Activated effector memory CD4-positive, alpha-beta T cell treated with Interleukin-2 at 50 U/mL for 16 hours (primary cell): Measurements from ENCODE around the gene SEMA4B.
"Not testable (repeated sequence)": the region's sequence is repeated elsewhere in the genome, so short reads cannot be mapped to it uniquely, and the experiment has no call there.

Experiments used
- DNase-seq: peaks from one replicate; pipeline ENCODE4 v3.0.0-alpha.2; 2020

Gene SEMA4B

GRCh38 chr15:90181776-90182175 is 19.4 kb upstream of the SEMA4B start:
- DNase-seq = no peak

DNA sequence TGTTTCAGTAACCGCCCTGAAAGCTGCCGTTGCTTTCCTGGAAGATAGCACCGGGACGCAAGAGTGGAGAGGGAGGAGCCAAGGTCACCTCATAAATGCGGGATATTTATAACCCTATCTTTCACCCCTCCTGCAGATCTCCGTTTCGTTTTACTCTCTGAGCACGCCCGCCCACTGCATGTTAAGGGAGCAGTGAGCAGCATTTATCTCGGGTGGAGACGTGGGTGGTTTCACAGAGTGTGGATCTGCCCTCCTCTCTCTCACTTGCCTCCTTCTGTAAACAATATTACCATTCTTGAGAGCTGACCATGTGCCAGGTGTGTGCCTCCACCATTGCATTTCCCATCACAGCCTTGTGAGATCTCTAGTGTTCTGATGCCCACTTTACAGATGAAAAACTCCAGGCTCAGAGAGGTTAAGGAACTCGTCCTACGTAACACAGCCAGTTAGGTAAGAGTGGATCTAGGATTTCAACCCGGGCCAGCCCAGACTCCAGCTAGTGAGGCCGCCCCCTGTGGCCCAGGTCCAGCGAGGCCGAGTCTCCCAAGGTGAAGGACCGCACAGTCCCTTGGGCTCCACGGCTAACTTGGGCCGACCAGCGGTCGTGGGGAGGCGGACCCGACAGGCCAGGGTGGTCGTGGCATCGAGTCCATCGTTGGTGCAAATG is 16.9 kb upstream of the SEMA4B start:
- no peak for DNase-seq

GRCh38 chr15:90184786-90185704 is 16.1 kb upstream of the SEMA4B start:
- peak; percentile 29 for DNase-seq

DNA sequence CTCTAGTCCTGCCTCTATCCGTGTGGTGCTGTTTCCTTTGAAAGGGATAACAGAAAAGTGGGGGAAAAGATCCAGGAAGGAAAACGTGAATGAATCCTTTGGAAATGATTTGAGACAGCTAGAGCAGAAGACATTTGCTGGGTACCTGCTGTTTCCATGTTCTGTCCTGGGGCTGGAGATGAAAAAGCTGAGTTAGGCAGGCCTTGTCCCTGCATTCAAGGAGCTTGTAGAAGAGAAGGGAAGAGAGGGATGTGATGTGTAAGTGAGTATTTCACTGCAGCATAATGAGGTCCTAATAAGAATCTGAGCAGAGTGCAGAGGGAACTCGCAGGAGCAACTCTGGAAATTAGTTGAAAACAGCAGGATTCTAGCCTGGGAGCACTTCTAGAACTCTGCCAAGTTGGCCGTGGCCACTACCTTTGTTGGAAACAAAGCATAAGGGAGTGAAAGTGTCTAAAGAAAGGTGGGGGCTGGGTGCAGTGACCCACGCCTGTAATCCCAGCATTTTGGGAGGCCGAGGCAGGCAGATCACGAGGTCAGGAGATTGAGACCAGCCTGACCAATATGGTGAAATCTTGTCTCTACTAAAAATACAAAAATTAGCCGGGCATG is 13.8 kb upstream of the SEMA4B start:
- no peak for DNase-seq

GRCh38 chr15:90188065-90188464 is 13.1 kb upstream of the SEMA4B start:
- DNase-seq = not testable (repeated sequence)

DNA sequence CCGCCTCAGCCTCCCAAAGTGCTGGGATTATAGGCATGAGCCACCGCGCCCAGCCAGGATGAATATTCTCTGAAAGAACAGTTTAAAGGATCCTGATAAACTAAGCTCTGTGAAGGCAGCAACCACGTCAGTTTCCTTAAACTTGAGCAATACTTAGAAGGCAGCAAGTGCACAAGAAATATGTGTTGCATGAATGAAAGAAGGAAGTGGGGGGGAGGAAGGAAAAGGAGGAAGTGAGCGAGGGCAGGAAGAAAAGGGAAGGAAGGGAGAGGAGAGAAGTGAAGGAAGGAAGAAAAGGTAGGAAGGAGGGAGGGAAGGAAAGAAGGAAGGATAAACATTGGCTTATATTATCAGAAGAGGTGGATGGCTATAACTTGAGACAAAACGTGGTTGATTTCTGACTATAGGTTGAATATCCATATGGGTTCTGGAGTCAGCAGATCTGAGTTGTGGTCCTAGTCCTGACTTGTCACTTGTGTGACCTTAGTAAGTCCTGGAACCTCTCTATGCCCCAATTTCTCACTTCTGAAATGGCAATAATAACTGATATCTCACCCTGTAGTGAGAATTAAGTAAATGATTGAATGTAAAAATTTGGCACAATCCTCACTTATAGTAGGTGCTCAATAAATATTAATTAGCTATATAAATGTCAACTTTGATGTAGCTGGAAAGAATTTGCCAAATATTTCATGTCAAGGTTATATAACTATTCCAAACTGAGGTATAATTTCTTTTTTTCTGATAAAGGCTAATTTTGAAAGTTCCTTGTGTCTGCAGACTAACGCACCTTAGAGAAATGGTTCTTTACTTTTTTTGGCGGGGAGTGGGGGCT is 12.0 kb upstream of the SEMA4B start:
- no peak for DNase-seq

GRCh38 chr15:90189781-90190467 is 11.2 kb upstream of the SEMA4B start:
- DNase-seq = no peak

DNA sequence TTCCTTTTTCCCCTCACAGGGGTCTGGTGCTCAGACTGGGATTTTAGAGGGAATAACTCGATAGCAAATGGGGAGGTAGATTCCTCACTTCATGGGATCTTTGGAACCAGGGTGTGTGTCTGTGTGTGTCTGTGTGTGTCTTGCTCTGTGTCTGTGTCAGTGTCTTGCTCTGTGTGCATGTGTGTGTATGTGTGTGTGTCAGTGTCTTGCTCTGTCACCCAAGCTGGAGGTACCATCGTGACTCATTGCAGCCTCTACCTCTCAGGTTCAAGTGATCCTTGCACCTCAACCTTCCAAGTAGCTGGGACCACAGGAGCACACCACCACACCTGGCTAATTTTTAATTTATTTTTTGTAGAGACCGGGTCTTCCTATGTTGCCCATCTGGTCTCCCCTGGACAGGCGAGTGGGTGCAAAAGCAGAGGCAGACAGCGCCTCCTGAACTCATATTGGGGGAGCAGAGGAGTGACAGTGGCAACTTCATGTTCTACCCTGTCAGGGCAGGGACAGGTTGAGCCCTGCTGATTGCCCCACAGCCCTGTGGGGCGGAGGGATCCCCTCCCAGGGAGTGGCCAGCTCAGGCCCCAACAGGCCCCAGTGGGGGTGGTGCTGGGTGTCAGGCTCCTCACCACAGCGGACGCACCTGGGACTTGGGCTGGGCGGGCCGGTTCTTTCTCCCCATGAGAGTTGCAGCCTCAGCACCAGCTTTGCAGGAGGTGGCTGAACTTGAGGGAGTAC is 10.4 kb upstream of the SEMA4B start:
- DNase-seq = no peak

- no peak for DNase-seq
These were observed 9.8 kb upstream of the SEMA4B start for GRCh38 chr15:90191344-90191687.

- peak; percentile 19 for DNase-seq
These were observed 9.2 kb upstream of the SEMA4B start for GRCh38 chr15:90191794-90192509.

GRCh38 chr15:90192961-90193786 is 8.0 kb upstream of the SEMA4B start:
- no peak for DNase-seq

- no peak for DNase-seq
These were observed 6.5 kb upstream of the SEMA4B start for GRCh38 chr15:90194655-90195054.

DNA sequence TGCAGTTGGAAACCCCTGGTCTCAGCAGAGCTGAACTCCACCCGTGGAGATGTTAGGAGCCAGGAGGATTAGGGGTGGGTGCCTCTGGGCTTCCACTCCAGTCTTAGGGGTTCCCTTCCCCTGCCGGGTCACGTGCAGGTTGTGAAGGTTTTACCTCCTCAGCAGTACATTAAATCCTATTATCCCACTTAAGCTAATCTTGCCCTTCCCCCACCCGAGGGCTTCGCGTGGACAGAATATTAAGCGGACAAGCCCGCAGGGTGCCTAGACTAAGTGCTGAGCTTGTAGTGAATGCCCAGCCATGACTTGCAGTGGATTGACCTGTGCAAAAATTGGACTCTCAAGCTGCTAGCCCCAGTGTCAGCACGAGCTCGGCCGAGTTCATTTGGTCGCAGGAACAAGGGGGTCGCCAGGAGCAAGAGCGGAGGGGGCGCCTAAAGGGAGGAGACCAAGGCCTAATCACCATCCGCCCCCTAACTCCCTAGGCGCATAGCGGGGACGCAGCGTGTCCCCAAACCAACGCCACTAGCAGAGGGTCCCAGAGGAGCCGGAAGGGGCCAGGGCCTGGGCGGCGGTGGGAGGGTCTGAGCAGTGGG is 498 bp upstream of the SEMA4B start:
- no peak for DNase-seq

- no peak for DNase-seq
These were observed 830 bp downstream of the SEMA4B start for GRCh38 chr15:90201944-90202375.

DNA sequence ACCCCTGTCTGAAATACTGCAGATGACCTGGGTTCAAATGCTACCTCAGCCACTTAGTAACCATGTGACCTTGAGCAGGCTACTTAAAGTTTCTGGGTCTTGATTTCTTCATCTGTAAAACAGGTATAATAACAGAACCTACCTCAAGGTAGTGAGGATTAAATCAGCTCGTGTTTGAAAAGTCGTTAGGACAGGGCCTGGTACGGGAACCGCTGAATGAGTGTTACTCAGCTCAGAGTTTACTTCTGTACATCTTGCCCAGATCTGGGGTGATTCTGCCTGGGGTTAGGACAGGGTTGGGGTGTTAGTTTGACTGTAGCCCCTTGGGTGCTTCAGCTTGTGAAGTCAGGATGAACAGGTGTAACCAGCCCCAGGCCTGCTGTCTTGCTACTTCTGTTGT is 1.8 kb downstream of the SEMA4B start:
- no peak for DNase-seq

DNA sequence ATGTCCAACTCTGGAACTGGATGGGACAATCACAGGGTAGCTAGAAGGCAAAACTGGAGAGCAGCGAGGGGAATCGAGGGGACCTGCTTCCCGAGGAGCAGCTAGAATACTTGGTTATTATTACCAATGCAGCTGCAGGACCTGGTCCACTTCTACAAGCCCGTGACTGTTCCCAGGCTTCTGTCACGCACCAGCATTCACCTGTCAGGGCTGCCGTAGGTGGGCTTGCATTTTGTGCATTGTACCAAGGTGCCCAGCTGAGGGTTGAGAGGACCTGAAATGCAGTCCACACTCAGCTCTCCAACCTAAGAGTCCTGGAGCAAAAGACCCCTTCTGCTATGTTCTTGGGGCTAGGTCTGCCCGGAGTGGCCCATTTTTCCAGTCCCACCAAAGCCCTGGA is 2.3 kb downstream of the SEMA4B start:
- DNase-seq = no peak

GRCh38 chr15:90203922-90204321 is 2.8 kb downstream of the SEMA4B start:
- no peak for DNase-seq

GRCh38 chr15:90205050-90205848 is 4.1 kb downstream of the SEMA4B start:
- no peak for DNase-seq

GRCh38 chr15:90205886-90206285 is 4.8 kb downstream of the SEMA4B start:
- no peak for DNase-seq
